HG03469 (cell line): Measurements from ENCODE around the gene CCDC30.
A peak's percentile ranks its signal among the peaks of the same experiment; 100 is the strongest.
"Not testable (repeated sequence)": the region's sequence is repeated elsewhere in the genome, so short reads cannot be mapped to it uniquely, and the experiment has no call there.

Source experiments
- ATAC-seq: cut with Tn5 transposase; IDR thresholded peaks from one replicate; pipeline ENCODE4 v1.9.1; 2021; ENCODE audit warnings: mild to moderate bottlenecking, moderate library complexity, moderate number of reproducible peaks; ENCODE audit not compliant: unreplicated experiment

The CCDC30 gene

DNA sequence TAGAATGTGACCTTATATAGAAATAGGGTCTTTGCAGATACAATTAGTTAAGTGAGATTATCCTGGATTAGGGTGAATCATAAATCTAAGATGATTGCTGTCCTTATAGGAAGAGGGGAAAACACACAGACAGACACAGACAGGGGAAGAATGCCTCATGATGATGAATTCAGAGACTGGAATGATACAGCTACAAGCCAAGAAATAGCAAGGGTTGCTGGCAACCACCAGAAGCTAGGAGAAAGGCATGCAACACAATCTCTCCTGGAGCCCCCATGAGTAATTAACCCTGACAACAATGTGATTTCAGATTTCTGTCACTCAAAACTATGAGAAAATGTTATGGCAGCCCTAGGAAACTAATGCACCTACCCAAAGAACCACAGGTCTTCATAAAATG is 176.0 kb downstream of the CCDC30 start:
- no peak for ATAC-seq

DNA sequence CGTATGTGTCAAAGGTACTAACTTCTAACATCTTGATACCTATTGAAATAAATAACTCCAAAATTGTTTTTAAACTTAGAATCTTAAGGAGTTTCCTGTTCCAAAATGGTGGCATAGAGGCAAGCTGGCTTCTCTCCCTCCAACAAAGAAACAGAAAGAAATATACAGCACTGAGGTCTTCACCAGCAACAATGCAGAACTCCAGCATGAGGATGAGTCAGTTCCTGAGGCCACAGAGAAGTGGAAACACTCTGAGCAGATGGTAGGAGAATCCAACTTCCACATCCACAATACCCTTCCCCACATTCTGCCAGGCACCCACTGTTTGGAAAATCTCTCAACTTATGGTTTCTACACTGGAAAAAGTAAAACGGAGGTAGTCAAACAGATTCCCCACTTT is 183.0 kb downstream of the CCDC30 start:
- no peak for ATAC-seq

DNA sequence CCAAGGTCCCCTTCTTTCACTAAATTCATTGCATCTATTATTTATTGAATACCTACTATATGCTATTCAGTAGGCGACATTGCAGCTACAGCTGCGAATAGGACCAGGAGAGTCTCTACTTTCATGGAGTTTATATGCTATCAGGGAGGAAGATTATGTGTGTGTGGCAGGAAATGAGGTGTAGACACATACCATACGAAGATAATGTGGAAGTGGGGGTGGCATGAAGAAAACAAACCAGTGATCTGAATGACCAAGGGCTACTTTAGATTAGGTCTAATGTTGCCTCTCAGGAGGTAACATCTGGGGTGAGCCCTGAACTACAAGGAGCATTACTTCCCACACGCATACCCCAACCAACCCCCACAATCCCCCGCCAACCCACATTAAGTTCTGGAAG is 194.1 kb downstream of the CCDC30 start:
- ATAC-seq, result no peak

DNA sequence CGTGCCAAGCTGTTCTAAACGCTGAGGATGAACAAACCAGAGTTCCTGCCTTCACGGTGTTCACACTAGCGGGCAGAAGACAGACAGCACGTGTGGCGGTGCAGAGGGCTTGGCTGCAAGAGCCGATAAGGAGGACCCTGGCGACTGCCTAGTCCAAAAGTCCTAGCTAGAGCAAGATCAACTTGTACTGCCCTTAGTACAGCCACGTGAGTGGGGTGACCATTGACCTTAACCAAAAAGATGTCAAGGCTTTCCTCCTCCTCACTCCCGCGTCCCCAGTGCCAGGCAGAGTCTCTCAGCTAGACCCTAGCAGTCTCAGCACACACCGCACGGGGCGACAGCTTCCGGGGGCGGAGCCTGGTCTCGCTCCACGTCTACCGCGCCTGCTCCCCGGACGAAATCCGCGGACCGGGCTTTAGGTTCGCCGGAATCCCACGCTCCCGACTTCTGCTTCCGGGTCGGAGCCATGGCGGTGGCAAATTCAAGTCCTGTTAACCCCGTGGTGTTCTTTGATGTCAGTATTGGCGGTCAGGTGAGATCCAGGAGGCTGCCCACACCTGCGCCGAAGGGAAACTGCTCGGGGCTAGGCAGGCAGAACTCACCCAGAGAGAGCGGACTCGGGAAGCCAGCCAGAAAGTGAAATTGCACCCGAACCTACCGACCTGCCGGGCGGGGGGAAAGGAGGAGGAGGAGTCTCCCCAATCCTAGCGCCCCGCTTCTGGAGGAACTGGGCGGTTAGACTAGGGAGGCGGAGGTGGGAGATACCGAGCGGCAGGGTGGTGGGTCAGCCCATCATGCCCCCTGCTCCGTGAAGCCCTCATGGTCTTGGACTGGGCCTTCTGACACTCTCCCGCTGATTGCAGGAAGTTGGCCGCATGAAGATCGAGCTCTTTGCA is 195.1 kb downstream of the CCDC30 start, which contains the start of gene PPIH:
PPIH (plus strand) TSS at position 443 of the 896 bp plus-strand sequence; CDS start at position 467, 24 bp downstream.
- peak; percentile 75 for ATAC-seq

DNA sequence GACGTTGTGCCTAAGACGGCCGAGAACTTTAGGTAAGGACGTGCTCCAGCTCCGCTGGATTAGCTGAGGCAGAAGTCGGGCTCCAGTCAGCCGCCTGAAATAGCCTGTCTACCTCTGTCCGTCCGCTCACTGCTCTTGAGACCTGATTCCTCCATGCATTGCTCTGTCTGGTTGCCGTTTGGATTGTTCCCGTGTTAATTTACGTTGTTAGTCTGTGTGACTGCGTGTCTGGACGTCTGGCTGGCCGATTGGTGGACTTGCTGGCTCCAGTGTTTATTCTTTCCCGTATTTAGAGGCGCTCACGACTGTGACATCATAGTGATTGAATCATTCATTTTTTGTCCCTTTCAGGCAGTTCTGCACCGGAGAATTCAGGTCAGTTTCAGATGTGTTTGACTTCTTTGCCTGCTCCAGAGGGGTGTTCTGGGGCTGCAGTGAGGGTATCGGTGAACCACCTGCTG is 195.8 kb downstream of the CCDC30 start:
- no peak for ATAC-seq

DNA sequence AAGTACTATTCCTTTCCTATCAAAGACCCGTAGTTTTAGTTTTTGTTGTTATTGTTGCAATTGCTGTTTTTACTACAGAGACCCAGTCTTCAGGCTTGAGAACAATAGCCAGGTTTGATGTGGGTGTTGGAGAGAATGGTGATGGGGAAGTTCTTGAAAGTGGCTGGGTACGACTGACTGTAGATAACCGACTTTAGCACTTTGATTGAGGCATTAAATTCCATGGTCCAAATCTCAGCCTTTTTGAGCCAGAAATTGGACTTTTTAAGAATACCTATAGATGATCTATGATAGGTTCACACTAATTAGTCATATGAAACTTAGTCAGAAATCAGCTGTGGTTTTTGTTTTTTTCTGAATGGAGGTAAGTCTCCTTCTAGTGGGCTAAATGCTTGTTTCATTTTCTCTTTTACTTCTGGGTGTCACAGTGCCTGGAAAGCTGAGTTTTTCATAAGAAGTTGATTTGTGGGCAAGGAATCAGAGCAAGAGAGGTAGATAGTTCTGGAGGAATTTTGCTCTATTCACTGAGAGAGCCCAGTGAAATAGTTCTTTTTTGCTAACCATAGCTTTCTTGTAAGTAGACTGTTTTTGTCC is 197.9 kb downstream of the CCDC30 start:
- no peak for ATAC-seq

DNA sequence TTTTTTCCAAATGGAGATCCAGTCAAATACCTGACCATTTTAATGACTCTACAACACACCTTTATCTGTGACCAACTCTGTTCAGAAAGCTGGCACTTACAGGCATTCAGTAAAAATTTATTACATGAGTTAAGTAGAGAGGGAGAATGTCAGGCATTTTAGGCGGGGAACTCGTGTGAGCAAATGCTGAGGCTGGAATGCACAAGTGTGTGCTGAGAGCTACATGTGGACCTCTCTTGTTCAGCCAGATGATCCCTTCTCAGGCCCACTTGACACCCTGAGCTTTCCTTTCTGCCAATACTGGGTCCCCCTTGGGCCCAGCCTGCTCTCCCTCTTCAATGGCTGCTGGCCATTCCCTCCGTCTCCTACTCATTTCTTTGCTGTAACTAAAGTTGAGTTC is 206.8 kb downstream of the CCDC30 start:
- ATAC-seq, result no peak

DNA sequence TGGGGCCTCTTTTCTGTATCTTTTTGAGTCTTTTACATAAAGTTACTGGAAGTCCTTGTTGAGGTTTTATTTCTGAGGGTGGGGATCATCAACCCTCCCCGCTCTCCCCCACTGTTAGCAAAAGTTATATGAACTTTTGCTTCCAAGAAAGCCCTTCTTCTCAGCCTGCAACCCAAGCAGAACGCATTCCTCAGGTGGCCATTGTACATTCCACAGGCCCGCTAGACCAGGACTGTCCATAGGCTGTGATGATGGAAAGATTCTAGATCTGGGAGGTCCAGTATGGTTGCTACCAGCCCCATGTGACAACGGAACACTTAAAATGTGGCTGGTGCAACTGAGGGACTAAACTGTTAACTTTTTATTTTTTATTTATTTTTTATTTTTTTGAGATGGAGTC is 207.3 kb downstream of the CCDC30 start:
- ATAC-seq, result no peak

DNA sequence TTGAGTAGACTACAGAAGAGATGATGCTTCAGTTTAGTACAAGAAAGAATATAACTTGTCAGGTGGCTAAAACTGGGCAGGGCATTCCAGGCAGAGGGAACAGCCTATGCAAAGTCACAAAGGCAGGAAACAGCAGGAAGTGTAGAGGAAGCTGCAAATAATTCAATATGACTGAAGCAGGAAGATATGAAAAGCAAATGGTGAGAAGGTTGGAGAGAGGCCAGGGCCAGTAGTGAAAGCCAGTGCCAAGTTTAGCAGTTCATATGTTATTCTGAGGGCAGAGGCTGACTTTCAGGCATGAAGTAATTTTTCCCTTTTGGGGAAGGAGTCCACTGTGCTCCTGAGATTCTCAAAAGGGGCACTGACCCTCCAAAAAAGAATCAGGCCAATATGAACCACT is 211.1 kb downstream of the CCDC30 start:
- no peak for ATAC-seq

DNA sequence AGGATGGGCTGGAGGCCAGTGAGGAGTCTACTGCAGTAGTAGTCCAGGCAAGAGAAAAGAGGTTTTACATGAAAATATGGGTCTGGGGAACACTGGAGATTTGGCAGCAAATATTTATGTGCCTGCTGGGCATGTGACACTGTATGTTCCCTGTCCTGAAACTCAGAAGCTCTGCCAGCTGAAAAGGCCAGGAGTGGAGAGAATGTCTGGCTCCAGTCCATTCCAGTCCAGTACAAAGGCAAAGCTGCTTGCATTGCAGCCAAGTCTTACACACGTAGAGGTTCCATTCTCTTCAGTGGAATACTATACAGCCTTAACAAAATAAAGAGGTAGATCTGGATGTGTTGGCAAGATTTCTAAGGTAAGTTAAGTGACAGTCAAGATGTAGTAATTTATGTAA is 211.6 kb downstream of the CCDC30 start:
- ATAC-seq, result no peak

DNA sequence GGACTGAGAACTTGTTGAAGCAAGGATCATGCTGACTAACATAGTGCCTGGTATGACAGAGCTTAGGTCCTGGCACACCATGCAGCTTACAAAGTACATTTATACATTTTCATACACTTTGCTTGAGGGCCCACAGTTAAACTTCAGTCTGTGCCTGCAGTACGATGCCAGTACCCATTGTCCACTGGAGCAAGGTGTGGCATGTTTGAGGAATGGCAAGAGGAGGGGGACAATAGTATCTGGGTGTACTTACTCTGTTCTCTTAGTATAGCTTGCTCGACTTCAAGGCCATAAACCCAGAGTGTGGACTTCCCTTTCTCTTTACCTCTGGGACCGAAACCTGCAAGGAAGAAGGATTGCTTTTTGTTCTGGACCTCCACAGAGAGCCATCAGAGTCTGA is 212.4 kb downstream of the CCDC30 start:
- no peak for ATAC-seq

DNA sequence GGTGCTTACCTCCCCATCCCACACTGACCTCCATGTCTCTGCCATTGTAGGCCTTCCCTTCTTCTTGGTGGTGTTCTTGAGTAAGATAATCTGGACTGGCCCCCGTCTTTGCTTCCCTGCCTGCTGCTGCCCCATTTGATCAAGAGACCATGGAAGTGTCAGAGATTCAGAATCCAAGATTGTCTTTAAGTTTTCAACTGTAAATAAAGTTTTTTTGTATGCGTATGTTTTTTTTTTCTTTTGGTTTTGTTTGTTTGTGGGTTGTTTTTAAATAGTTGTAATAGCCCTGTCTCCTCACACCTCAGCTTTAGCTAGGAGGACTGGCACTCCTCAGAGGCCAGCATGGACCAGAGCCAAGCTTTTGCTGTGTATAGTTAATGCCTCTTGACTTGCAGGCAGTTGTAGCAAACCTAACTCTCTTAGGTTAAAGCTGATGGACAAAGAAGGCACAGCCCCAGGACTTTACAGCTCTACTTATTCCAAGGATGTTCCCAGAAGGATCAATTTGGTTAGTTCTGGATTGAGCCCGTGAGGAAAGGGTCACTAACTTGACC is 213.5 kb downstream of the CCDC30 start:
- ATAC-seq, result no peak

DNA sequence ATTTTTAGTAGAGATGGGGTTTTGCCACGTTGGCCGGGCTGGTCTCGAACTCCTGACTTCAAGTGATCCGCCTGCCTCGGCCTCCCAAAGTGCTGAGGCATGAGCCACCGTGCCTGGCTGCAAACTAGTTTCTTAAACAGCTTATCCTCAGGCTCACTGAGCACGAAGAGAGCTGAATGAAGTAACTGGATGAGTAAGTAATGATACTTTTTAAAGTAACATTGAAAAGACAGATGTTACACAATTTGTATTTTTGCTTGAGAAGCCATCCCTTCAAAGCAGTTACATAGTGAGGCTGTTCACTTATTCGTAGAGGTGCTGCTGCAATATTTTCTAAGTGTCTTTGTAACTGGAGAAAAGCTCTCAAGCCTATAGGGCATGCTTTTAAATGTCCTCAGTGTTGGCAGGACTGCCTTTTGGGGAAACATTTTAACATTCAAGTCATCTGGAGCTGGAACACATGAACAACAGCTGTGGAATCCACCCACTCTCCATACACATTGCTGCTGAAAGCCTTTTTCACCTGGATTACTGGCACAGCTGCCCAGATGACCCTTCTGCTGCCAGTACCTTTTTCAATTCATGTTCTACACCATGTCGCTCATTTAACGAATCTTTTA is 216.4 kb downstream of the CCDC30 start:
- ATAC-seq, result no peak

DNA sequence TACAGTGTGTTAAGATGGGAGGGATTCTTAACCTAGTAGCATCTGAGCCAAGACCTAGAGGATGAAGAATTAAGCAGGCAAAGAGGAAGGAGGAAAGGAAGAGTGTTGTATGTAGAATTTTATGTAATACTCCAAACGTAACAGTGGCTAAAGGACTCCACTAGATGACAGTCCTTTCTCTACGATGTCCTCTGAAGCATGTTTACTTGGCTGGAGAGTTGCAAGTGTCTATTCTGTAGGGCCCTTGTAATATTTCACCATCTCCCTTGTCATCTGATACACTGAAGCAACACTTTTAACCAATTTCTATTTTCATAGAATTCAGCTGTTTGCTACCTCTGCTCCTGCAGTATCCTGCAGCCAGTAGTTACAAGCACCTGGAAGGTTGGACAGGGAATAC is 217.0 kb downstream of the CCDC30 start:
- ATAC-seq, result no peak

DNA sequence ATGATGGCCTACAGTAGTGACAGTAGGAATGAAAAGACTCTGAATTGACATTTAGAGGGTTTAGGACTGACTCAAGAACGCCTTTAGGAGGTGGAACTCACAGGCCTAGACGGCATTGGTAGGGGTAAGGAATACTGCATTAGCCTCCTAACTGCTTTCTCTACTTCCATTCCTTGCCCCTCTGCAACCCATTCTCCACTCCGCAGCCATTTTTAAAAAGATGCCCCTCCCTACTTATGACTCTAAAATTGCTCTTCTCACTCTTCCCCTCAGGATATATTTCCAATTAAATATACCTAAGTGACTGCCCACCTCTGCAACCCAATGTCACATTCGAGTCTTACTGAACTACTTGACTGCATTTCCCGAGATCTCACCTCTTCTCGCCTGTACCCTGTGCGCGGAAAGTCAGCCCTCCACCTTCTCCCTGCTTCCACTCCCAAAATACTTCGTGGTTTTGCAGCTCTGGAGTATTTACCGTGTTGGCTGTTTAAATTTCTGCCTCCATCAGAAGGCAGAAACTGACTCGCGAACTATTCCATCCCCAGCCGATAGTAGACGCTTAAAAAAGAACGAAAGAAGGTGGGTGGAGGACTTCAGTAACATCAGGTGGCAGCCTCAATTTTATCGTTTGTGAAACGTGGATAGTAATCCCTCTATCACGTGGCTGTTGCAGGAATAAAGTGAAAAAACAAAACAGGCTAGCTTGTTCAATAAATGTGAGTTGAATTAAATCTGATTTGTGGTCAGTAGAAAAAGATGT is 218.0 kb downstream of the CCDC30 start:
- no peak for ATAC-seq

DNA sequence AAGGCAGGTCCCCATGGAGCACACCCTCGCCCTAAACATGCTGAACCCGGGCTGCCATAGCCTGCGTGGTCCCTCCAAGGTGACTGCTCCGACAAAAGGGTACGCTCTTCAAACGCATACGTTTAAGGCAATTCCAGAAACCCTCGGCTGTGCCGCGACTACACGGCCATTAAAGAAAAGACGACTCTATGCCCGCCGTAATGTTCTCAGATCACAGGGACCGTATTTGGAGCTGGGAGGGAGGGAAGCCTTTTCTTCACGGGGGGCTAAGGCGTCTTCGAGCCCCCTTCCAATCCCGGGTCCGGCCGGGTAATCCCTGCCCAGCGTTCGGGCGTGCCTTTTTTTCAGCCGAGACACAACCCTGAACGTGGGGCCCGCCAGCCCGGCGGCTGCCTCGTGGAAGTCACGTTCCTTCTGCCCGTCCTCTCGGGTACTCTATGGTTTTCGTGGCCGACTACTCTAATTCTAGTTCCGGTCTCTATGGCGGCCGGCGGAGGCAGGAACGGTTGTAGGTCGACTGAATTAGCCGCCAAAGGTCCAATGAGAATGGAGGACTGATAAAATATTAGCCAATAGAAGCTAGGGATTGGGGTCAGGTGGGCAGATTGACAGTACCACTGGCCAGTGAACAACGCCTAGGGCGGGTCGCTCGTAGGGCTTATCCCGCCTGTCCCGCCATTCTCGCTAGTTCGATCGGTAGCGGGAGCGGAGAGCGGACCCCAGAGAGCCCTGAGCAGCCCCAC is 218.8 kb downstream of the CCDC30 start, which contains the start of gene YBX1:
YBX1 (plus strand) TSS at position 678 of the 743 bp plus-strand sequence. CDS start 148 bp downstream, outside the sequence.
- peak; percentile 73 for ATAC-seq

DNA sequence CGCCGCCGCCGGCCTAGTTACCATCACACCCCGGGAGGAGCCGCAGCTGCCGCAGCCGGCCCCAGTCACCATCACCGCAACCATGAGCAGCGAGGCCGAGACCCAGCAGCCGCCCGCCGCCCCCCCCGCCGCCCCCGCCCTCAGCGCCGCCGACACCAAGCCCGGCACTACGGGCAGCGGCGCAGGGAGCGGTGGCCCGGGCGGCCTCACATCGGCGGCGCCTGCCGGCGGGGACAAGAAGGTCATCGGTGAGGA is 219.3 kb downstream of the CCDC30 start:
- ATAC-seq, result not testable (repeated sequence)

DNA sequence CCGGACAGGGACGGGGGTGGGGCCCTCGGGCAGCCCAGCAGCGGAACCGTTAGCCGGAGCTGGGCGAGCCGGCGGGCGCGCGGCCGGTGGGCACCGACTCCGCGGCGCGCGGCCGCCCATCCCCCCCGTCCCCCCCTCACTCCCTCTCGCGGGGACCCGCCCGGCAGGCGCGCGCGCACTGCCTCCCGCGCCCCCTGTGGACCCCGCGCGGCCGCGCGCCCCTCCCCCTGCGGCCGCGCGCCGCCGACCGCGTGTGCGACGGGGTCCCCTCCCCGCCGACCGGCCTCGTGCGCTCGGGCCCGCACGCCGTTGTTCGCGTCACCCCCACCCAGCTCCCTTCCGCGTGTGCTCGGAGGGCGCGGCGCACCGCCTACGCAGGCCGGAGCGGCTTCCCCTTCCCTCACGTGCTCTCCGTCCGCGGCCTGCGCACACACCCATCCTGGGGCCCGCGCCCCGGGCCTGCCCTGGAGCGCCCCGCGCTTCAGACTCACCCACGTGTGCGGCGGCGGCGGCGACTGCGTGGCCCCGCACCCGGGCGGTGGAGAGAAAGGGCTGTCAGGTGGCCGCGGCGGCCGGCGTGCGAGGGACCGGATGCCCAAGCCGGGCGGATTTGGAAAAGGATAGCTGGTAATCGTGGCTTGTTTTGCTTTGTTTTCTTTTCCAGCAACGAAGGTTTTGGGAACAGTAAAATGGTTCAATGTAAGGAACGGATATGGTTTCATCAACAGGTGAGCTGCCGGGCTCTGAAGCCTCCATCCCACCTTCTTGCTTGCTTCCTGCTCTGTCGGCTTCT is 219.8 kb downstream of the CCDC30 start:
- ATAC-seq, result no peak

DNA sequence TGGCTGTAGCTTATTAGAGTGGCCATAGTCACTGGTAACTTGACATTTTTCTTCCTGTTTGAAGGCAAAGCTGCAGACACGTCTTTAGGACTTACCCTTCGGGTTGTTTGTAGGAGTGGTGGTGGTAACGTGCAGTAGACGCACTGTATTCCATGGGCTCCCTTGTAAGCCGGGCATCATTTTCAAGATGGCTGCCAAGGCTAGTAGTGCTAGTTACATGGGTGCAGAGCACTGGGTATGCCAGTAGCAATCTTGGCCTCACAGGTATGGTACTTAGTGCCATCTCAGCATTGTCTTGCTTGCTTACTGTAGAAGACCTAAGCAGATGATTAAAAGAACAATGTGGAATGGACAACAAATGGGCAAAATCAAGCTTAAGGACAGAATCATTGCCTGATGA is 221.1 kb downstream of the CCDC30 start:
- ATAC-seq, result no peak
